GM19025 (cell line): ENCODE data around the gene OR9K2.
"Not testable (repeated sequence)": the region's sequence is repeated elsewhere in the genome, so short reads cannot be mapped to it uniquely, and the experiment has no call there.

Source experiments
- ATAC-seq: cut with Tn5 transposase; IDR thresholded peaks from one replicate; pipeline ENCODE4 v1.9.1; 2021; ENCODE audit warnings: mild to moderate bottlenecking, low read depth, moderate library complexity; ENCODE audit not compliant: unreplicated experiment

OR9K2 gene

DNA sequence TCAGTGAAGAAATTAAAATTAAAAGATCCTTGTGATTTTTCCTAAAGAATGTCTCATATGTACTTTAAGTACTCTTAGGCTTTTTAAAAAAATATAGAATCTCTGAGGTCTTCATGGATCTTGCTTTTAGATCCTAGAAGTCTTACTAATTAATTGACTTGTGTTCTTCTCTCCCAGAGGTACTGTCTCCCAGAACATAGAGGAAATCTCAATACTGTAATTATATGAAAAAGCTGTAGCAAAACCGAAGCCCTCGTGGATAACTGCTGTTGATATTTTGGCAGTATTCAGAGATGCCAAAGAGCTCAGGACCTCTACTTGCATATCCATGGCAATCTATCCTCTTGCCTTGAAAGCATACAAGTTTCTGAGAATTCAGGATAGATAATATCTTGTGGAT is at the start of gene OR9K2:
OR9K2 (plus strand) TSS at position 301 of the 400 bp plus-strand sequence. CDS start 3,429 bp downstream, outside the sequence.
- ATAC-seq, result no peak

DNA sequence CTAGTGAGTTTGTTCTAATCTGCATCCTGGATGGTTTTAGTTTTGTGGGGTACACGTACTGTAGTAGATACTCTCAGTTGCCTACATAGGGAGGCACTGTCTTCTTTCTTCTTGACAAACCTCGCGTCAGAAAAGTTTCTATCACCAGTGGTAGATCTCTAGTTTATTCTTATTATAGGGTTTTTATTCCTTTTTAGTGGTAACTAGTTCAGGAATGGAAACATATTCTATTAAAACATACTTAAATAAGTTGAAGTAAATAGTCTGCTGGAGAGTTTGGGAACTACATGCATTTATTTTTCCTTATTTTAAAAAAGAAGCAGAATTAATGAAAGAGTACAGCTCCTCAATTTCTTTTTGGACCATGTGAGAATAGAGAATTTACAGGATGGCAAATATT is 33.6 kb upstream of the OR9K2 start:
- ATAC-seq, result no peak

GRCh38 chr12:55112378-55112875 is 13.8 kb upstream of the OR9K2 start:
- no peak for ATAC-seq

GRCh38 chr12:55116152-55116551 is 10.1 kb upstream of the OR9K2 start:
- ATAC-seq, result no peak

DNA sequence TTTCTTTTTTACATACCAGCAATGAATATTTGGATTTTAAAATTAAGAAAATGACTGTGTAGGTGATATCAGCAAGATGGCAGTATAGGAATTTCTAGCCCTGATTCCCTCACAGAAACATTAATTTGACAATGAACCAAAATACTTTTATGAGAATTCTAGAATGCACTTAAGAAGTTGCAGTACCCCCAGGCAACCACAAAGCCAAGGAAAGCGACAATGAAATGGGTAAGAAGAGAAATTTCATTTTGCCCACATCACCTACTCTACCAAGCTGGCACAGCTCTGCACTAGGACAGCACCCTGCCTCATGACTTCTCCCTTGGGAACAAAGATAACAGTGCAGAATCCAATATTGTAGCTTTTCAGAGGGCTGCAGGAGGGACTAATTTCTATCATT is 6.6 kb downstream of the OR9K2 start:
- no peak for ATAC-seq

GRCh38 chr12:55142669-55143565 is 16.7 kb downstream of the OR9K2 start:
- ATAC-seq, result no peak

GRCh38 chr12:55143566-55143870 is 17.3 kb downstream of the OR9K2 start:
- no peak for ATAC-seq

DNA sequence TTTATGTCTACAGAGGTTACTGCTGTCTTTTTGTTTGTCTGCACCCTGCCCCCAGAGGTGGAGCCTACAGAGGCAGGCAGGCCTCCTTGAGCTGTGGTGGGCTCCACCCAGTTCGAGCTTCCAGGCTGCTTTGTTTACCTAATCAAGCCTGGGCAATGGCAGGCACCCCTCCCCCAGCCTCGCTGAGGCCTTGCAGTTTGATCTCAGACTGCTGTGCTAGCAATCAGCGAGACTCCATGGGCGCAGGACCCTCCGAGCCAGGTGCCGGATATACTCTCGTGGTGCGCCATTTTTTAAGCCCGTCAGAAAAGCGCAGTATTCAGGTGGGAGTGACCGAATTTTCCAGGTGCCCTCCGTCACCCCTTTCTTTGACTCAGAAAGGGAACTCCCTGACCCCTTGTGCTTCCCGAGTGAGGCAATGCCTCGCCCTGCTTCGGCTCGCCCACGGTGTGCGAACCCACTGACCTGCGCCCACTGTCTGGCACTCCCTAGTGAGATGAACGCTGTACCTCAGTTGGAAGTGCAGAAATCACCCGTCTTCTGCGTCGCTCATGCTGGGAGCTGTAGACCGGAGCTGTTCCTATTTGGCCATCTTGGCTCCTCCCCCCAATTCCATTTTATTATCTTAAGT is 40.9 kb downstream of the OR9K2 start:
- ATAC-seq, result not testable (repeated sequence)

DNA sequence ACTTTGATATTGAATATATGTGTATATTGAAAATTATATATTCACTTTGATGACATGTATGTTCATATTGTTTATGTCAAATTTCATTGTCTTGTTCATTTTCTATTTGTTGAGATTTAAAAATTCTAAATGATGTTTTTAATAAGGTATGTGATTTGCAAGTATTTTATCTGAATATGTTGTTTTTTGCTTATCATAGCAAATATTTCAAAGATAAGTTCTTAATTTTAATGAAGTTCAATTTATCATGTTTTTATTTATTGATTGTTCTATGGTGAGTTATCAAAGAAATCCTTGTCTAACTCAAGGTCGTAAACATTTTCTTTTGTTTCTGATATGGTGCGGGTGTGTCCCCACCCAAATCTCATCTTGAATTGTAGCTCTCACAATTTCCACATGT is 45.2 kb downstream of the OR9K2 start:
- ATAC-seq, result no peak

DNA sequence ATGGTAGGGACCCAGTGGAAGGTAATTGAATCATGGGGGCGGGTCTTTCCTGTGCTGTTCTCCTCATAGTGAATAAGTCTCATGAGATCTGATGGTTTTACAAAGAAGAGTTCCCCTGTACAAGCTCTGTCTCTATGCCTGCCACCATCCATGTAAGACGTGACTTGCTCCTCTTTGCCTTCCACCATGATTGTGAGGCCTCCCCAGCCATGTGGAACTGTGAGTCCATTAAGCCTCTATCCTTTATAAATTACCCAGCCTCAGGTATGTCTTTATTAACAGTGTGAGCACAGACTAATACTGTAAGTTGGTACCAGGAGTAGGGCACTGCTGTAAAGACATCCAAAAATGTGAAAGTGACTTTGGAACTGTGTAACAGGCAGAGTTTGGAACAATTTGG is 45.6 kb downstream of the OR9K2 start:
- ATAC-seq, result not testable (repeated sequence)

GRCh38 chr12:55172686-55173085 is 46.5 kb downstream of the OR9K2 start:
- ATAC-seq, result no peak

DNA sequence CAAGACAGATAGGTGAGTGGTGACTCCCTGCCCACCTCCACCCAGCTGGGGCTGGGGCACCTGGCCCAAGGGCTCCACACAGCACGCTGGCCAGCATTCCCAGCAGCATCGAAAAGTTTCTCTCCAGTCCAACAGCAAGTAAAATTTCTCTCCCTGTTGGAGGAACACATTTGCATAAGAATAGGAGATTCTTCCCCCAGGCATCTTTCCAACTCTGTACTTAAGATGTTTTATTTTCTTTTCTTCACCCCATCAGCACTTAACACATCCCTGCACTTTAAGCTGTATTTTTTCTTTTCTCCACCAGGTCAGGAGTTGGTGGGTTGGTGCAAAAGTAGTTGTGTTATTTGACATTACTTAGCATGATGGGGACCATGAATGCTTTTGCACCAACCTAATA is 47.2 kb downstream of the OR9K2 start:
- no peak for ATAC-seq
